Neuronal stem cell (in vitro differentiated cells): ENCODE results near the gene CIAPIN1.
"Not testable (repeated sequence)": the region's sequence is repeated elsewhere in the genome, so short reads cannot be mapped to it uniquely, and the experiment has no call there.

Source experiments
- DNase-seq: peaks from one replicate; pipeline ENCODE4 v3.0.0-alpha.2; 2013; ENCODE audit warnings: low spot score
- H2AFZ ChIP-seq: one replicate; pipeline ENCODE4 v1.6.1; 2013; ENCODE audit warnings: mild to moderate bottlenecking, low read length, inconsistent platforms
- H2AK5ac ChIP-seq: 2 replicates; pipeline ENCODE4 v1.6.1; 2013; ENCODE audit warnings: low read depth, mild to moderate bottlenecking, inconsistent platforms, low read length, moderate library complexity, mixed read lengths
- H2BK120ac ChIP-seq: 2 replicates; pipeline ENCODE4 v1.6.1; 2013; ENCODE audit warnings: low read depth, mild to moderate bottlenecking, inconsistent platforms, low read length, moderate library complexity, mixed read lengths
- H2BK12ac ChIP-seq: one replicate; pipeline ENCODE4 v1.6.1; 2013; ENCODE audit warnings: low read length, inconsistent platforms
- H2BK15ac ChIP-seq: 2 replicates; pipeline ENCODE4 v1.6.1; 2013; ENCODE audit warnings: mild to moderate bottlenecking, low read length, inconsistent platforms, mixed read lengths
- H2BK5ac ChIP-seq: one replicate; pipeline ENCODE4 v1.6.1; 2013; ENCODE audit warnings: inconsistent platforms, mild to moderate bottlenecking, low read length, moderate library complexity
- H3K14ac ChIP-seq: one replicate; pipeline ENCODE4 v1.6.1; 2013; ENCODE audit warnings: low read length, inconsistent platforms
- H3K18ac ChIP-seq: 2 replicates; pipeline ENCODE4 v1.6.1; 2013; ENCODE audit warnings: low read length, inconsistent platforms
- H3K23ac ChIP-seq: 2 replicates; pipeline ENCODE4 v1.6.1; 2013; ENCODE audit warnings: low read depth, mild to moderate bottlenecking, mixed read lengths, low read length, inconsistent platforms; ENCODE audit not compliant: poor library complexity
- H3K27ac ChIP-seq: replicated peaks from 3 replicates; pipeline ENCODE4 v1.5.1; 2013; ENCODE audit warnings: low read length, inconsistent platforms
- H3K27me3 ChIP-seq, 3 experiments: 2 replicates each; pipeline ENCODE4 v1.6.1; 2013; ENCODE audit warnings: low read length in 3 of 3, mild to moderate bottlenecking in 2 of 3, inconsistent platforms in 1 of 3, low read depth in 1 of 3, mixed read lengths in 1 of 3, moderate library complexity in 1 of 3; ENCODE audit not compliant: control insufficient read depth in 3 of 3, insufficient read depth in 3 of 3
- H3K36me3 ChIP-seq, 2 donors: replicated peaks in 1 of 2; 2 replicates each; pipeline ENCODE4 v1.6.1; 2013; ENCODE audit warnings: low read length in 2 of 2; ENCODE audit not compliant: control insufficient read depth in 2 of 2, insufficient read depth in 2 of 2
- H3K4ac ChIP-seq: 2 replicates; pipeline ENCODE4 v1.6.1; 2013; ENCODE audit warnings: inconsistent platforms, mild to moderate bottlenecking, low read length, moderate library complexity
- H3K4me1 ChIP-seq, 2 donors: 1 replicate in 1 of 2; 2 replicates in 1 of 2; pipeline ENCODE4 v1.6.1; 2013; ENCODE audit warnings: low read length in 2 of 2, low read depth in 1 of 2; ENCODE audit not compliant: control insufficient read depth in 2 of 2, insufficient read depth in 1 of 2
- H3K4me2 ChIP-seq: one replicate; pipeline ENCODE4 v1.6.1; 2013; ENCODE audit warnings: mild to moderate bottlenecking, low read length, inconsistent platforms; ENCODE audit not compliant: insufficient read depth, poor library complexity, severe bottlenecking
- H3K4me3 ChIP-seq, 2 donors: 2 replicates each; pipeline ENCODE4 v1.5.1; 2013; ENCODE audit warnings: low read length in 2 of 2, mild to moderate bottlenecking in 2 of 2, inconsistent platforms in 1 of 2, moderate library complexity in 1 of 2
- H3K79me1 ChIP-seq: one replicate; pipeline ENCODE4 v1.6.1; 2013; ENCODE audit warnings: low read depth, mild to moderate bottlenecking, inconsistent platforms, low read length, moderate library complexity
- H3K9ac ChIP-seq: one replicate; pipeline ENCODE4 v1.6.1; 2013; ENCODE audit warnings: mild to moderate bottlenecking, low read depth, low read length, inconsistent platforms; ENCODE audit not compliant: poor library complexity
- H3K9me3 ChIP-seq, 2 donors: replicated peaks in 1 of 2; 2 replicates each; pipeline versions ENCODE3 to v1.6.1; 2013; ENCODE audit warnings: low read length in 2 of 2, mild to moderate bottlenecking in 2 of 2, inconsistent platforms in 1 of 2, low read depth in 1 of 2, mixed read lengths in 1 of 2, moderate library complexity in 1 of 2; ENCODE audit not compliant: control insufficient read depth in 2 of 2, insufficient read depth in 1 of 2
- H4K8ac ChIP-seq: one replicate; pipeline ENCODE4 v1.6.1; 2013; ENCODE audit warnings: low read depth, mild to moderate bottlenecking, inconsistent platforms, low read length, moderate library complexity
- H4K91ac ChIP-seq: one replicate; pipeline ENCODE4 v1.6.1; 2013; ENCODE audit warnings: low read length, low read depth, mild to moderate bottlenecking, inconsistent platforms; ENCODE audit not compliant: poor library complexity
- WGBS, 2 donors: extraction: QIAGEN DNeasy Blood & Tissue Kit; methylation state at CpG; one replicate each; pipeline ENCODE4 v1.1.7; 2013; ENCODE audit warnings: missing lambda C conversion rate in 2 of 2, mixed read lengths in 1 of 2; ENCODE audit not compliant: insufficient read length in 2 of 2, insufficient replicate concordance in 1 of 2; ENCODE audit errors: extremely low coverage in 2 of 2; 5-methylcytosine and 5-hydroxymethylcytosine counted together

CIAPIN1 gene

GRCh38 chr16:57401943-57402640, 45.1 kb downstream of the CIAPIN1 start:
- no peak overlapping the region for H3K18ac ChIP-seq
- H2BK15ac ChIP-seq: no peak overlapping the region
- H2BK120ac ChIP-seq: no peak overlapping the region
- H4K8ac ChIP-seq: no peak overlapping the region
- H3K27ac ChIP-seq: no peak overlapping the region
- no peak overlapping the region for H3K4me3 ChIP-seq
- H3K79me1 ChIP-seq: peaks cover 1% of the 10 kb centered on the region
- H3K14ac ChIP-seq: no peak overlapping the region
- no peaks in the 10 kb centered on the region for H3K36me3 ChIP-seq
- no peaks in the 10 kb centered on the region for H3K4me1 ChIP-seq
- H2BK12ac ChIP-seq: no peak overlapping the region
- no peak overlapping the region for H3K4ac ChIP-seq
- no CpG with 5 or more reads among the region's 7 CpGs for WGBS, 2 donors
- no peak overlapping the region for H3K23ac ChIP-seq
- no peak for DNase-seq
- H2AK5ac ChIP-seq: no peak overlapping the region
- no peaks in the 10 kb centered on the region for H3K27me3 ChIP-seq
- no peaks in the 10 kb centered on the region for H3K9me3 ChIP-seq
- H3K4me2 ChIP-seq: no peak overlapping the region
- H2BK5ac ChIP-seq: no peak overlapping the region
- H3K9ac ChIP-seq: no peak overlapping the region
- H2AFZ ChIP-seq: no peak overlapping the region
- H4K91ac ChIP-seq: no peak overlapping the region

- not testable (repeated sequence) for H2BK12ac ChIP-seq
Observed at GRCh38 chr16:57397493-57397892, 49.7 kb downstream of the CIAPIN1 start.

GRCh38 chr16:57396786-57397185, 50.4 kb downstream of the CIAPIN1 start:
- H3K14ac ChIP-seq: no peak overlapping the region
- no peak overlapping the region for H2AK5ac ChIP-seq
- no peaks in the 10 kb centered on the region for H3K9me3 ChIP-seq
- no peak overlapping the region for H3K18ac ChIP-seq
- H2BK5ac ChIP-seq: no peak overlapping the region
- H4K91ac ChIP-seq: no peak overlapping the region
- H3K4me3 ChIP-seq: no peak overlapping the region
- H3K27ac ChIP-seq: no peak overlapping the region
- no peak overlapping the region for H3K4ac ChIP-seq
- DNase-seq: no peak
- no peak overlapping the region for H4K8ac ChIP-seq
- H3K23ac ChIP-seq: no peak overlapping the region
- H2BK12ac ChIP-seq: no peak overlapping the region
- no peaks in the 10 kb centered on the region for H3K27me3 ChIP-seq
- H2AFZ ChIP-seq: no peak overlapping the region
- H2BK15ac ChIP-seq: no peak overlapping the region
- no peak overlapping the region for H3K9ac ChIP-seq
- no CpG with 5 or more reads among the region's 4 CpGs for WGBS, 2 donors
- no peak overlapping the region for H2BK120ac ChIP-seq
- H3K79me1 ChIP-seq: peaks cover 1% of the 10 kb centered on the region
- H3K4me1 ChIP-seq: no peaks in the 10 kb centered on the region
- H3K36me3 ChIP-seq: no peaks in the 10 kb centered on the region
- no peak overlapping the region for H3K4me2 ChIP-seq

More at GRCh38 chr16:57397493-57397892, 49.7 kb downstream of the CIAPIN1 start:
- H3K4me3 ChIP-seq, H2BK120ac ChIP-seq, H3K4ac ChIP-seq, H2AFZ ChIP-seq, H3K36me3 ChIP-seq, H4K8ac ChIP-seq, H3K4me1 ChIP-seq, H3K14ac ChIP-seq, H4K91ac ChIP-seq, H3K79me1 ChIP-seq, H3K9me3 ChIP-seq, H2BK15ac ChIP-seq, H3K4me2 ChIP-seq, H3K18ac ChIP-seq, H3K9ac ChIP-seq, H3K27ac ChIP-seq, H2BK5ac ChIP-seq, H2AK5ac ChIP-seq, H3K23ac ChIP-seq, DNase-seq, H3K27me3 ChIP-seq: not testable (repeated sequence)
- WGBS, 2 donors: no CpG with 5 or more reads among the region's 4 CpGs

- H3K79me1 ChIP-seq: peaks cover 1% of the 10 kb centered on the region
- no peak overlapping the region for H3K4me2 ChIP-seq
- H3K18ac ChIP-seq: no peak overlapping the region
- DNase-seq: no peak
- H2BK15ac ChIP-seq: no peak overlapping the region
- H2AFZ ChIP-seq: no peak overlapping the region
- H2BK120ac ChIP-seq: no peak overlapping the region
- no peaks in the 10 kb centered on the region for H3K36me3 ChIP-seq
- no CpG with 5 or more reads among the region's 5 CpGs for WGBS, 2 donors
- H3K23ac ChIP-seq: no peak overlapping the region
- no peak overlapping the region for H3K14ac ChIP-seq
- H2BK5ac ChIP-seq: no peak overlapping the region
- H3K9me3 ChIP-seq: no peaks in the 10 kb centered on the region
- H2BK12ac ChIP-seq: no peak overlapping the region
- H3K27ac ChIP-seq: no peak overlapping the region
- H4K91ac ChIP-seq: no peak overlapping the region
- H3K27me3 ChIP-seq: no peaks in the 10 kb centered on the region
- H3K9ac ChIP-seq: no peak overlapping the region
- no peak overlapping the region for H3K4ac ChIP-seq
- no peak overlapping the region for H2AK5ac ChIP-seq
- H3K4me1 ChIP-seq: no peaks in the 10 kb centered on the region
- no peak overlapping the region for H4K8ac ChIP-seq
- no peak overlapping the region for H3K4me3 ChIP-seq
Observed at GRCh38 chr16:57395026-57395425, 52.2 kb downstream of the CIAPIN1 start.
